ENCODE data around the gene GPHN.

GPHN gene

DNA sequence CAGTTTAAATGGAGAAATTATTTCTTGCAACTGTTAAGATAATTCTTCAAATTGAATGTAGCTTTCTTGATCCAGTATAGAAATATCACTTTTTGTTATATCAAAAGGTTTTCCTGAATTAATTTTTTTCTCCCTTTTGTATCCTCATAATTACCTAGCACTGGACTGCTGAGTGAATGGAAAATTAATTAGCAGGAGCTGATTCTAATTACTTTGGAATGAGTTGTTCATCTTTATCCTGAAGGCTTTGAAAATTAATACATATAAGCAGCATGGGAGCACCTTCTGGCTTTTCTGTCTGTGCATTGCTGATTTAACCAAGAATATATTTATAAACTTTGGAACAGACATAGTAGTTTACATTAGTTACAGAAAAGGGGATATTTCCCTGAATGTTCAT, 373.6 kb downstream of the GPHN start:
- no peak for FAIRE-seq
- no peak for DNase-seq (ENCODE audit: extremely low spot score, insufficient read length, low read depth)

GRCh38 chr14:66884149-66884548, 376.2 kb downstream of the GPHN start:
- no peak for DNase-seq (ENCODE audit: extremely low spot score, insufficient read length, low read depth)

DNA sequence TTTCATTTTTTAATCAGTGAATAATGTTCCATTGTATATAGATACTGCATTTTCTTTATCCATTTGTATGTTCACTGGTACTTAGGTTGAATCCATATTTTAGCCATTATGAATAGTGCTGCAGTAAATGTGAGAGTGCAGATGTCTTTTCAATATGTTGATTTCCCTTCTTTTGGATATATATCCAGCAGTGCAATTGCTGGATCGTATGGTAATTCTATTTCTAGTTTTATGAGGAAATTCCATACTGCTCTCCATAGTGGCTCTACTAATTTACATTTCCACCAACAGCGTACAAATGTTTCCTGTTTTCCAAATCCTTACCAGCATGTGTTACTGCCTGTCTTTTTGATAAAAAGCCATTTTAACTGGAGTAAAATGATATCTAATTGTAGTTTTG, 392.8 kb downstream of the GPHN start:
- DNase-seq (ENCODE audit: extremely low spot score, insufficient read length, low read depth): no peak
- FAIRE-seq: no peak

More at GRCh38 chr14:66884149-66884548, 376.2 kb downstream of the GPHN start:
- no peak for FAIRE-seq

GRCh38 chr14:66910311-66910840, 402.4 kb downstream of the GPHN start:
- FAIRE-seq: no peak

GRCh38 chr14:66916421-66916820, 408.5 kb downstream of the GPHN start:
- no peak for FAIRE-seq

More at GRCh38 chr14:66910311-66910840, 402.4 kb downstream of the GPHN start:
- DNase-seq (ENCODE audit: extremely low spot score, insufficient read length, low read depth): no peak

GRCh38 chr14:66918527-66918926, 410.6 kb downstream of the GPHN start:
- FAIRE-seq (no peak), DNase-seq (ENCODE audit: extremely low spot score, insufficient read length, low read depth) (no peak)

More at GRCh38 chr14:66916421-66916820, 408.5 kb downstream of the GPHN start:
- no peak for DNase-seq (ENCODE audit: extremely low spot score, insufficient read length, low read depth)

DNA sequence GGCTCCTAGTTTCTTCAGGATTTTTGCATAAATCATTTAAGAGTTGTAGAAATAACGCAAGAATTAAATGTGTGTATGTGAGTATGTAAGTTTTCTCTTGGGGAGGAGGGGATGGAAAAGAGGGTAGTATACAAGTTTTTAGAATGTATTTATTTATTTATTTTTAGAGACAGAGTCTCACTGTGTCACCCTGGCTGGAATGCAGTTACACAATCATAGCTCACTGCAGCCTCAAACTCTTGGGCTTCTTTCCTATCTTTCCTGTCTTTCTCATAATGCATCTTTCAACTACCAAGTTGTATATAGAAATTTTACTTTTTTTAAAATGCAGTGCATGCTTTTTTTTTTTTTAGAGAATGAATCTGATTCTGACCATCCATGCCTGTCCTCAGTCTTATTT, 412.2 kb downstream of the GPHN start:
- FAIRE-seq (no peak), DNase-seq (ENCODE audit: extremely low spot score, insufficient read length, low read depth) (no peak)

DNA sequence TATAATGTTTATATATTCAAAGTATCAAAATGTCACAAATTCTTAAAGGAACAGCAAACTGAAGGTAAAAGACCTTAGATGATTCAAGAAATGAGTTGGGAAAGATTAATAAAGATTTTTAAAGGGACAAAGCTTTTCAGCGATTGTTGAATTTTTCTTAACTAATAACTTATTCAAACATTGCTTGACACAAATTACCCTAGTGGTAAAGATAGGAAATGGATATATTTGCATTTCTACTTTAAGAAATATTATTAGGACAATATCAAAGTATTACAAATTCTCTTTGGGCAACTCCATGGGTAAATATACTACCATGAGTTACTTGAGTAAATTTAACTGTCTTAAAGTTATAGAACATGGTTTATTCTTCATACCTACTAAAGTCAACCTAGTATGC, 415.3 kb downstream of the GPHN start:
- DNase-seq (ENCODE audit: extremely low spot score, insufficient read length, low read depth) (no peak), FAIRE-seq (no peak)

- DNase-seq (ENCODE audit: extremely low spot score, insufficient read length, low read depth) (no peak), FAIRE-seq (no peak)
These were observed 431.5 kb downstream of the GPHN start for GRCh38 chr14:66939409-66939808.

- DNase-seq (ENCODE audit: extremely low spot score, insufficient read length, low read depth): no peak
These were observed 436.9 kb downstream of the GPHN start for GRCh38 chr14:66944872-66945271.

DNA sequence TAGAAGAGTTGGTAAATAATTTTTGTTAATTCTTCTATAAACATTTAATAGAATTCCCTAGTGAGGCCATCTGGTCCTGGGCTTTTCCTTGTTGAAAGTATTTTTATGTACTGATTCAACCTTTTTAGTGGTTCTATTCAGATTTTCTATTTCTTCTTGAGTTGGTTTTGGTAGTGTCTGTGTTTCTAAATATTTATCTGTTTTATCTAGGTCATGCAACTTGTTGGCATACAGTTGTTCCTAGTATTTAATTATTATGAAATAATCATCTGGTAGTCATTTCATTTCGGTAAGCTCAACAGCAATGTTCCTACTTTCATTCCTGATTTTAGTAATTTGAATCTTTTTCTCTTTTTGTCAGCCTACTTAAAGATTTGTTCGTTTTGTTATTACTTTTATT, 447.2 kb downstream of the GPHN start:
- DNase-seq (ENCODE audit: extremely low spot score, insufficient read length, low read depth): no peak
- no peak for FAIRE-seq

More at GRCh38 chr14:66944872-66945271, 436.9 kb downstream of the GPHN start:
- FAIRE-seq: no peak

DNA sequence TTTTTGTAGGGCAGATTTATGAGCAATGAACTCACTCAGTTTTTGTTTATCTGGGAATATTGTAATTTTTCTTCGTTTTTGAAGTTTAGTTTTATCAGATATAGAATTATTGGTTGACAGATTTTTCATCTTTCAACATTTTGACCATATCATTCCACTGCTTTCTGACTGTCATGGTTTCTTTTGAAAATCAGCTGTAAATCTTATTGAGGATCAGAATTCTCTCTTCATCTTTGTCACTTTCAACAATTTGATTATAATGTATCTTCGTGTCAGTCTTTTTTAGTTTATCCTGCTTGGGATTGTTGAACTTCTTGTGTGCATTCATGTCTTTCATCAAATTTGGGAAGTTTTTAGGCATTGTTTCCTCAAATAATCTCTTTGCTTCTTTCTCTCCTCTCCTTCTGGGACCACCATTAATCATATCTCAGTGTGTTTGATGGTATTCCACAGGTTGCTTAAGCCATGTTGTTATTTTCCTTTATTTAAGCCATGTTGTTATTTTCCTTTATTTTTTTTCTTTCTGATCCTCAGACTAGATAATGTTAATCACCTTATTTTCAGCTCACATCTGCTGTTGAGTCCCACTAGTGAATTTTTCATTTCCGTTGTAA, 451.6 kb downstream of the GPHN start:
- FAIRE-seq (no peak), DNase-seq (ENCODE audit: extremely low spot score, insufficient read length, low read depth) (no peak)

- FAIRE-seq: no peak
These were observed 457.9 kb downstream of the GPHN start for GRCh38 chr14:66965831-66966230.

DNA sequence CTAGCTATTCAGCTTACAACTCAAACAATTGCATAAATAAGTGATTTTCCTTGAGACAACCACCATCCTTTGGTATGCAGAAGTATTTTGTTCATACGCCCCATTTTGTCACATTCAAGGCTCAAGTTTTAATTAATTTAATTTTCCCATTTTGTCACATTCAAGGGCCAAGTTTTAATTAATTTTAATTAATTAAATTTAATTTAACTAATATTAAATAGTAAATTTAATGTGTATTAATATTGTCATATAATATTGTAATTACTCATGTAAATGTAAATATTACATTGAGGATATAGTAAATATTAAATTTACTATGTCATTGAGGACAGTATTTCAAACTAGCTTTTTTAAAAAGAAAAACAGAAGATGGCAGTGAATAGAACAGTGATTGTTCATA, 464.5 kb downstream of the GPHN start:
- DNase-seq (ENCODE audit: extremely low spot score, insufficient read length, low read depth) (no peak), FAIRE-seq (no peak)

More at GRCh38 chr14:66965831-66966230, 457.9 kb downstream of the GPHN start:
- DNase-seq (ENCODE audit: extremely low spot score, insufficient read length, low read depth): no peak

DNA sequence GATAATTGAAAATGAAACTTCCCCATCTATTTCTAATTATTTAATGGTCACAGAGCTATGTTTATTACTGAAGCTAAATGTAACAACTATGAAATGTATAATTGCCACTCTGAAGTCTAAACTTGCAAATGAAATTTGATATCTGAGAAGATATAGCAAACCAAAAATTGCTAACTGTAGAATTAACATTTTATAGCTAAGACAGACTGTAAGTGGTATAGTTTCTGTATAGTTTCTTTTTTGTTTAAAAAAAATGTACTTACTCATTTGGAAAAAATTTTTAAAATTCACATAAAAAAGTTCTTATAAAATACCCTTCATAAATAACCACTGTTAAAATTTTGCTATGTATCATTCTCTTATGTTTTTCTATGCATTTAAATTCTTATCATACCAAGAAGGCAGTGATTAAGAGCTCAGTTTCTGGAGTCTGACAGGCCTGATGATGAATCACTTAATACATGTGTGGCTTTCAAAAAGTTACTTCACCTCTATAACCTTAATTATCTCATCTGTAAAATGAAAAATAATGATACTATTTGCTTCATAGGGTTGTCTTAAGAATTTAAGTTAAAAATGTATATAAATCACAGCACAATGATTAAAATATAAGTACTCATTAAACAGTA, 466.6 kb downstream of the GPHN start:
- no peak for FAIRE-seq
- DNase-seq (ENCODE audit: extremely low spot score, insufficient read length, low read depth): no peak

DNA sequence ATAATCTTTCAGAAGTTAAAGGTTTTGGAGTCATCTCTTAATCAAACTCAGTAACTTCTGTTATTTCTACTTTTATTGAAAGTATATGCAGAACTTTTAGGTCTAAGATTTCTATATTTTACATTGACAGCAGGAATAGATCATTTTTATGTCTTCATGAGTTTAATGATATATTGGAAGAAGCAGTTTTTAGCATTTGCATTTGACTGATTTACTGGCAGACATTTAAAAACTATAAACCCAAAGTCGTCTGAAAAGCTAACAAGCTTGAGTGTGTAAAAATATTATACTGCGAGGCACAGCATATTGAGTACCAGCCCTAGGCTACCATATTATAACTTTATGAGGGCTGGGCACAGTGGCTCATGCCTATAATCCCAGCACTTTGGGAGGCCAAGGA, 467.3 kb downstream of the GPHN start:
- FAIRE-seq: no peak

GRCh38 chr14:66979101-66979974, 471.4 kb downstream of the GPHN start:
- FAIRE-seq: peak; percentile 41

More for the DNA sequence above, 467.3 kb downstream of the GPHN start:
- no peak for DNase-seq (ENCODE audit: extremely low spot score, insufficient read length, low read depth)

GRCh38 chr14:66982247-66982646, 474.3 kb downstream of the GPHN start:
- FAIRE-seq: no peak
- no peak for DNase-seq (ENCODE audit: extremely low spot score, insufficient read length, low read depth)

More at GRCh38 chr14:66979101-66979974, 471.4 kb downstream of the GPHN start:
- no peak for DNase-seq (ENCODE audit: extremely low spot score, insufficient read length, low read depth)

DNA sequence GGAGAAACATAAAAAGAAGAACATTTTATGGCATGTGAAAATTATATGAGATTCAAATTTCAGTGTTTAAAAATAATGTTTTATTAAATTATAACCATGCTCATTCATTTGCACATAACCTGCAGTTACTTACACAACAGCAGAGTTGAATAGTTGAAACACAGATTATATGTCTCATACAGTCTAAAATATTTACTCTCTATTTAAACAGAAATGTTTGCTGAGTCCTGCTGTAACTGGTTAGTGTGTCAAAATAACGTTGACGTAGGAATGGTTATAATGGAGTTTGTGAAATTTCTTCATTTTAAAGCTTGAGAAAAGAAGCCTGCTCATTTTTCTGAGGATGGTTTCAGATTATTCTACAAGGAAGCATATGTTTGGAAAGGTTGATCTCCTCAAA, 484.8 kb downstream of the GPHN start:
- FAIRE-seq (no peak), DNase-seq (ENCODE audit: extremely low spot score, insufficient read length, low read depth) (no peak)

GRCh38 chr14:66993512-66993911, 485.6 kb downstream of the GPHN start:
- no peak for FAIRE-seq

DNA sequence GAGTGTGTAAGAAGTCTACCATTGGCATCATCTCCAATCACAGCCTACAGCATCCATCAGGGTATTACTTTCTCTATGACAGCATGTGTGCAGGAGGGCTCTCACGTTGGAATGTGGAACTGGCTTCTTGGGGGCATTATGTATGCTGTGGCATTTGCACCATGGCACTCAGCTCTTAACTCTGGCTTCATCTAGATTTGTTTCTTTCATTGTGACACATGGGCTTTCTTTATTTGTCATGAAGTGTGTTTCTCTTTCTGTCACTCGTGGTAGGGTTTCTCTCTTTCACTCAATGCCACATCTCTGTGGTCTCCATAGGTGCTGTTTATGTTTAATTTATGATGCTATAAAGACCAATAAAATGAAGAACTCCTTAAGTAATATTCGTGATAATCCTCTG, 490.1 kb downstream of the GPHN start:
- peak; percentile 36 for FAIRE-seq

More at GRCh38 chr14:66993512-66993911, 485.6 kb downstream of the GPHN start:
- DNase-seq (ENCODE audit: extremely low spot score, insufficient read length, low read depth): no peak

More for the DNA sequence above, 490.1 kb downstream of the GPHN start:
- DNase-seq (ENCODE audit: extremely low spot score, insufficient read length, low read depth): no peak

All from GM18507 (cell line).